Measurements from ENCODE around the gene PGD. TPM values are rescaled to one million over a fixed set of nuclear protein-coding genes. Genes with fewer than 3 reads are reported as not detected.

The PGD gene
- total RNA-seq, 4 donors from 2014 or later: 396 to 1,138 (median 704) TPM

DNA sequence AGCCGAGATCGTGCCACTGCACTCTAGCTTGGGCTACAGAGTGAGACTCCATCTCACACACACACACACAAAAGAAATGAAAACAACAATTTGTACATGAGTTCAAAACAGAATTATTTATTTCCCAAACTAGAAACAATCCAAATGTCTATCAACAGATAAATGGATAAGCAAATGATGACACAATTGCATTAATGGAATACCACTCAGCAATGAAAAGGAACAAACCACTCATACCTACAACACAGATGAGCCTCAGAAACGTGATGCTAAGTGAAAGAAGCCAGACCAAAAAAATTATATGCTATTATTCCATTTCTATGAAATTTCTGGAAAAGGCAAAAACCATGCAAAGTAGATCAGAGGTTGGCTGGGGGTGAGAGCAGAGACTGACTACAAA lies 2.0 kb upstream of the PGD start:
- no peaks in the 10 kb centered on the region for H3K9me3 ChIP-seq
- no peak overlapping the region for H3K4me3 ChIP-seq
- no peaks in the 10 kb centered on the region for H3K27me3 ChIP-seq
- no peak overlapping the region for H3K27ac ChIP-seq
- intact Hi-C loops (cut with DNase I): no loop called here
- peaks cover 12 to 41% (median 25%) of the 10 kb centered on the region in 3 donors for H3K4me1 ChIP-seq
- 82 to 84% methylated on average over 3 of the region's 3 CpGs for WGBS, 2 donors
- peaks cover 0 to 11% (median 0%) of the 10 kb centered on the region in 3 donors for H3K36me3 ChIP-seq
- TF ChIP-seq, protein P1, sequence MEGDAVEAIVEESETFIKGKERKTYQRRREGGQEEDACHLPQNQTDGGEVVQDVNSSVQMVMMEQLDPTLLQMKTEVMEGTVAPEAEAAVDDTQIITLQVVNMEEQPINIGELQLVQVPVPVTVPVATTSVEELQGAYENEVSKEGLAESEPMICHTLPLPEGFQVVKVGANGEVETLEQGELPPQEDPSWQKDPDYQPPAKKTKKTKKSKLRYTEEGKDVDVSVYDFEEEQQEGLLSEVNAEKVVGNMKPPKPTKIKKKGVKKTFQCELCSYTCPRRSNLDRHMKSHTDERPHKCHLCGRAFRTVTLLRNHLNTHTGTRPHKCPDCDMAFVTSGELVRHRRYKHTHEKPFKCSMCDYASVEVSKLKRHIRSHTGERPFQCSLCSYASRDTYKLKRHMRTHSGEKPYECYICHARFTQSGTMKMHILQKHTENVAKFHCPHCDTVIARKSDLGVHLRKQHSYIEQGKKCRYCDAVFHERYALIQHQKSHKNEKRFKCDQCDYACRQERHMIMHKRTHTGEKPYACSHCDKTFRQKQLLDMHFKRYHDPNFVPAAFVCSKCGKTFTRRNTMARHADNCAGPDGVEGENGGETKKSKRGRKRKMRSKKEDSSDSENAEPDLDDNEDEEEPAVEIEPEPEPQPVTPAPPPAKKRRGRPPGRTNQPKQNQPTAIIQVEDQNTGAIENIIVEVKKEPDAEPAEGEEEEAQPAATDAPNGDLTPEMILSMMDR (IDR thresholded peaks at IDR 0.05): no peak
- no peak for TF ChIP-seq POLR2A (IDR thresholded peaks at IDR 0.05)
- no peak for DNase-seq

DNA sequence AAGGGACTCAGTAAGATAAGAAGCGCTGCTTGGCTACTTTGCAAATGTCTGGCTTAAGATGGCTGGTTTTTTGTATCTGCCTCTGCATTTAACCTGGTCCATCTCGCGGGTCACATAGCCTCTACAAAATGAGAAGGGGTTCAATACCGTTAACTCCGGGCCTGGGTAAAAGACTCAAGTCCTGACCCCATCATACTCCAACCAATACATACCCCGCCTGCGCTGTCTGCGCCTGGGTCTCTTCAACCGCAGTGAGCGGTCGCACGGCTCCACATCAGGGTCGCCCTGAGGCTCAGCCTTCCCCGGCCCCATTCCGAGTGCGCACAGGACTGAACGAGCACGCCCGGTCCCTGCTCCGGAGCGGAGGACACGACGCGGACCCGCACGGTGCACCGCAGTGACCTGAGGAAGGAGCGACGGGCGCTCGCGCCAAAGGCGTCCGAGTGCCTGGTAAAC lies 558 bp upstream of the PGD start:
- intact Hi-C loops (cut with DNase I): no loop called here
- Histone ChIP-seq H3K27ac (peak overlapping the region; percentile 95 to 97 (median 96)), H3K9me3 (no peaks in the 10 kb centered on the region), H3K27me3 (no peaks in the 10 kb centered on the region), H3K4me3 (peak overlapping the region; percentile 84 to 91 (median 88)), H3K36me3 (peaks cover 7 to 25% (median 13%) of the 10 kb centered on the region in 3 donors), H3K4me1 (peaks cover 15 to 54% (median 25%) of the 10 kb centered on the region in 3 donors)
- 2 to 3% methylated on average over 13 to 17 of the region's 34 CpGs for WGBS, 2 donors
- DNase-seq: no peak
- TF ChIP-seq, protein P1 (IDR thresholded peaks at IDR 0.05): no peak
- TF ChIP-seq POLR2A (IDR thresholded peaks at IDR 0.05): no peak

DNA sequence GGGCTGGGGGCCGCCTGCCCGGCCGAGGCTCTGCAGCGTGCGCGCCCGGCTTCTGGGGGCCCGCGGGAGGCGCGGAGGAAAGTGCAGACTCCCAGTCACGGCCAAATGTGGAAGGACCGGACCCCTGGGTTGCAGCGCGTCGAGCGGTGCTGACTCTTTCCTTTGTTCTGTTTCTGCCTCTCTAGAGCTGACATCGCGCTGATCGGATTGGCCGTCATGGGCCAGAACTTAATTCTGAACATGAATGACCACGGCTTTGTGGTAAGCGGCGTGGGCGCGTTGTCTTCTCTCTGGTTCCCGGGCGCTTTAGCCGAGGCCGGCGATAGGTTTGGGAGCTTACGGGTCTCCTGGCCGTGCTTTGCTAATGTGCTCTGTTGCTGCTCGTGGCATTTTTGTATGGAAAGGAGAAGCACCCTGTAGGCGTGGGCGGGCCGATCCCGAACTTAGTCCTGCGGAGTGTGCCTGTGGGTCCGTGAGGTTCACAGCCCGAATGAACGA lies 629 bp downstream of the PGD start:
- WGBS, 2 donors: 0 to 1% methylated on average over 12 to 31 of the region's 42 CpGs
- H3K27me3 ChIP-seq: no peaks in the 10 kb centered on the region
- peak overlapping the region; percentile 95 to 97 (median 96) for H3K27ac ChIP-seq
- H3K36me3 ChIP-seq: peaks cover 8 to 37% (median 23%) of the 10 kb centered on the region in 3 donors
- peaks cover 15 to 54% (median 25%) of the 10 kb centered on the region in 3 donors for H3K4me1 ChIP-seq
- peak overlapping the region; percentile 84 to 91 (median 88) for H3K4me3 ChIP-seq
- no peak for DNase-seq
- no peak for TF ChIP-seq POLR2A (IDR thresholded peaks at IDR 0.05)
- TF ChIP-seq, protein P1 (IDR thresholded peaks at IDR 0.05): no peak
- intact Hi-C loops (cut with DNase I): no loop called here
- no peaks in the 10 kb centered on the region for H3K9me3 ChIP-seq

DNA sequence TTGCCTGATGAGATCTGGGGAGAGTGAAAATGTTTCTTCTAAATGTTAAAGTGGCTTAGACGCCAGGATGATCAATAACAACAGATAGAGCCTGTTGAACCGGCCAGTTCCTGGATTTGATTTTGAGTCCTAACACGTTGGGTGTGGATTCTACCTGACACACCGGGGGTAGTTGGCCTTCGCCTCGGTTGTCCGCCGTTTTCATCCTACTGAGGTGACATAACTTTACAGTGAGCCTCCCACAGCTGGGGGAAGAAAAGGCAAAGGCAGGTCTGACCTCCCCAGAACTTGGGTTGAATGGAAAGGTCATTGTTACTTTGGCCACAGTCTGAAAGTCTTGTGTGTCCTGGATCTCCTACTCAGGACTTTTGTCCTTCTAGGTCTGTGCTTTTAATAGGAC lies 1.1 kb downstream of the PGD start:
- TF ChIP-seq POLR2A (IDR thresholded peaks at IDR 0.05): no peak
- TF ChIP-seq, protein P1 (IDR thresholded peaks at IDR 0.05): no peak
- Histone ChIP-seq H3K4me3 (peak overlapping the region; percentile 84 to 91 (median 88)), H3K36me3 (peaks cover 13 to 42% (median 28%) of the 10 kb centered on the region in 3 donors), H3K9me3 (no peaks in the 10 kb centered on the region), H3K4me1 (peaks cover 15 to 54% (median 25%) of the 10 kb centered on the region in 3 donors), H3K27ac (peak overlapping the region; percentile 95 to 97 (median 96)), H3K27me3 (no peaks in the 10 kb centered on the region)
- WGBS, 2 donors: 24 to 29% methylated on average over 5 to 8 of the region's 8 CpGs
- intact Hi-C loops (cut with DNase I): no loop called here
- no peak for DNase-seq

DNA sequence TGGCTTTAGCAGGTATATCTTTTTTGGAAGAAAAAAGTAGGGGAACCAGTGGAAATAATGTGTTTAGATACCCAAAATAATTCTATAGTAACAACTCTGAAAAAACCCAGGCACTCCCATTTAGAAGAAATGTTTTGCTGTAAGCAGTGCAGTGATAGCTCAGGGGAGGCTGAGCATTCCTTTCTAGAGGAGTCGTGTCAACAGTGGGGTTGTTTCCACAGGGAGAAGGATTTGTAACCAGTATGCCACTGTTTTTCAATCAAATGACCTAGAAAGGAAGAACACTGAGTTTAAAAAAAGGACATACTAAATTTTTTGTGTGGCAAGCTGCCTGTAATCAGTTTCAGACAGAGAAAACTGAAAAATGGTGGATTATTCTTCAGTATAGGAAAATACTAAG lies 2.4 kb downstream of the PGD start:
- H3K36me3 ChIP-seq: peaks cover 15 to 55% (median 41%) of the 10 kb centered on the region in 3 donors
- peaks cover 15 to 54% (median 25%) of the 10 kb centered on the region in 3 donors for H3K4me1 ChIP-seq
- no peaks in the 10 kb centered on the region for H3K27me3 ChIP-seq
- peak overlapping the region; percentile 84 to 91 (median 88) for H3K4me3 ChIP-seq
- no peaks in the 10 kb centered on the region for H3K9me3 ChIP-seq
- H3K27ac ChIP-seq: peak overlapping the region; percentile 76 to 97 (median 96)
- TF ChIP-seq POLR2A (IDR thresholded peaks at IDR 0.05): no peak
- TF ChIP-seq, protein P1 (IDR thresholded peaks at IDR 0.05): no peak
- DNase-seq: no peak
- intact Hi-C loops (cut with DNase I): no loop called here
- 69 to 71% methylated on average over 1 of the region's 1 CpG for WGBS, 2 donors
